ENCODE measurements around the gene C16orf92. TPM values are rescaled to one million over a fixed set of nuclear protein-coding genes. Genes with fewer than 3 reads are reported as not detected.

The C16orf92 gene
- total RNA-seq: not detected in 2 replicates

GRCh38 chr16:30022887-30023286 is at the start of gene C16orf92:
Gene C16orf92, plus strand, starts transcription at chr16:30023198. Its CDS starts 143 bp downstream, at chr16:30023341.

GRCh38 chr16:29973384-29974246 is 49.4 kb upstream of the C16orf92 start, which contains the start of gene TAOK2:
Gene TAOK2, plus strand, starts transcription at chr16:29973868. Its CDS starts 3,905 bp downstream, at chr16:29977773.

GRCh38 chr16:29995324-29995910 is 27.6 kb upstream of the C16orf92 start, which contains the start of gene HIRIP3:
Gene HIRIP3, minus strand, starts transcription at chr16:29995617. Its CDS starts 12 bp downstream, at chr16:29995605.

DNA sequence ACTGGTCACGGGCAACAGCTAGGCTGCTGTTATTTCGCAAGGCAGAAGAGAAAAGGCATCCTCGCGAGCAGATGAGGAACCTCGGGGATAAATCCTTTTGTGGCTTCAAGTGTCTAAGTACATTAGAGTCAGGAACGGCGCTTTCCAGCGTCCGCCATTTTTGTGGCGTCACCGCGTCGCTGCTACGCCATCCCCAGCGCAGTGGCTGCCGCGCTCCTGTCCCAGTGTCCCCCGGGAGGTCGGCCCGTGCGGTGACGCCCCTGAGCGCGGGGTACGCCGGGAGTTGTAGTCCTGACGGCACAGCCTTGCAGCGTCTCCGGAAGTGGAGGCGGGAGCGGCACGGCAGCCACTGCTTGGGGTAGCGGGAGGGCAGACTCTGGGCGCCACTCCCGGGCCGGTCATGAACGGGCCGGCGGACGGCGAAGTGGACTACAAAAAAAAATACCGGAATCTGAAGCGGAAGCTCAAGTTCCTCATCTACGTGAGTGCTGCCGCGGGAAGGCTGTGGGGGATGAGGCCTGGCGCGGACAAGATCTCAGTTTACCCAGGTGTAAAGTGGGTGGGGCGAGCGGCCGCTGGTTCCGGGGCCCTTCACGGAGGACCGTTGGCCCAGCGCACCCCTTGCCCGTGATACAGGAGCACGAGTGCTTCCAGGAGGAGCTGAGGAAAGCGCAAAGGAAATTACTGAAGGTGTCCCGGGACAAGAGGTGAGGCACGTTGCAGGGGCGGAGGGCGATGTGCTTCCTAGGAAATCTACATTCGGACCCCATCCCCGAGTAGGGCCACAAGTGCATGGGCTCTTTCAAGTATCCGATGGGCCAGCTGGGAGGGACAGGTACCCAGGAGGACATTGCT is 26.9 kb upstream of the C16orf92 start, which contains the start of gene INO80E:
INO80E (plus strand) TSS at position 331 of the 855 bp plus-strand sequence; CDS start at position 401, 70 bp downstream.

GRCh38 chr16:30010844-30011713 is 11.9 kb upstream of the C16orf92 start, which contains the start of gene DOC2A:
Gene DOC2A, minus strand, starts transcription at chr16:30011027. Its CDS starts 805 bp downstream, at chr16:30010222.

GRCh38 chr16:30030841-30031413 is 7.9 kb downstream of the C16orf92 start, which contains the start of gene TLCD3B:
Gene TLCD3B, minus strand, starts transcription at chr16:30031271. Its CDS starts 744 bp downstream, at chr16:30030527.

GRCh38 chr16:30065102-30065942 is 42.3 kb downstream of the C16orf92 start, which contains the start of gene ALDOA:
Gene ALDOA, plus strand, starts transcription at chr16:30065760. Its CDS starts 1,138 bp downstream, at chr16:30066898.

Other genes with a start within 250 kb of the C16orf92 start
- gene ZG16, start 244.9 kb upstream of the C16orf92 start, total RNA-seq: not detected in 2 replicates
- 7.0 and 13.0 TPM in 2 replicates for gene KIF22, start 232.4 kb upstream of the C16orf92 start, total RNA-seq
- gene MAZ, start 216.7 kb upstream of the C16orf92 start, total RNA-seq: 151 and 243 TPM in 2 replicates
- not detected in 2 replicates for gene PRRT2, start 211.0 kb upstream of the C16orf92 start, total RNA-seq
- 13.9 and 21.5 TPM in 2 replicates for gene PAGR1, start 207.0 kb upstream of the C16orf92 start, total RNA-seq
- 74.2 and 246 TPM in 2 replicates for gene MVP, start 202.7 kb upstream of the C16orf92 start, total RNA-seq
- 45.5 and 62.7 TPM in 2 replicates for gene CDIPT, start 160.0 kb upstream of the C16orf92 start, total RNA-seq
- gene SEZ6L2, start 123.6 kb upstream of the C16orf92 start, total RNA-seq: 4.8 and 18.9 TPM in 2 replicates
- 1.6 and 4.4 TPM in 2 replicates for gene ASPHD1, start 122.7 kb upstream of the C16orf92 start, total RNA-seq
- 9.2 and 13.3 TPM in 2 replicates for gene KCTD13, start 97.0 kb upstream of the C16orf92 start, total RNA-seq
- gene TMEM219, start 61.1 kb upstream of the C16orf92 start, total RNA-seq: 49.9 and 50.0 TPM in 2 replicates
- gene TAOK2, start 49.3 kb upstream of the C16orf92 start, total RNA-seq: 20.5 and 43.8 TPM in 2 replicates
- gene HIRIP3, start 27.6 kb upstream of the C16orf92 start, total RNA-seq: 8.2 and 11.7 TPM in 2 replicates
- gene INO80E, start 27.0 kb upstream of the C16orf92 start, total RNA-seq: 14.4 and 19.4 TPM in 2 replicates
- 0.21 TPM in 1 of 2 replicates, not detected in the other for gene DOC2A, start 12.2 kb upstream of the C16orf92 start, total RNA-seq
- gene TLCD3B, start 8.1 kb downstream of the C16orf92 start, total RNA-seq: not detected in 2 replicates
- gene ALDOA, start 42.6 kb downstream of the C16orf92 start, total RNA-seq: 295 and 817 TPM in 2 replicates
- 136 and 178 TPM in 2 replicates for gene PPP4C, start 52.8 kb downstream of the C16orf92 start, total RNA-seq
- 0.34 and 0.85 TPM in 2 replicates for gene TBX6, start 68.7 kb downstream of the C16orf92 start, total RNA-seq
- gene YPEL3, start 73.0 kb downstream of the C16orf92 start, total RNA-seq: 5.1 and 14.5 TPM in 2 replicates
- 1.8 and 3.8 TPM in 2 replicates for gene GDPD3, start 90.3 kb downstream of the C16orf92 start, total RNA-seq
- gene MAPK3, start 100.0 kb downstream of the C16orf92 start, total RNA-seq: 7.1 and 7.2 TPM in 2 replicates
- gene CORO1A, start 160.4 kb downstream of the C16orf92 start, total RNA-seq: 0.78 and 1.0 TPM in 2 replicates
- gene BOLA2B, start 170.5 kb downstream of the C16orf92 start, total RNA-seq: 32.4 and 51.9 TPM in 2 replicates
- 19.6 and 47.2 TPM in 2 replicates for gene SLX1A, start 170.7 kb downstream of the C16orf92 start, total RNA-seq
- 1.0 and 1.9 TPM in 2 replicates for gene SULT1A3, start 176.1 kb downstream of the C16orf92 start, total RNA-seq
- under 0.01 and 1.8 TPM in 2 replicates for gene NPIPB13, start 225.3 kb downstream of the C16orf92 start, total RNA-seq

All from nasal cavity respiratory epithelium epithelial cell of viscerocranial mucosa (primary cell).